Urinary bladder (tissue), 4 donors: Measurements from ENCODE around the gene DPEP2. TPM values are rescaled to one million over a fixed set of nuclear protein-coding genes. Genes with fewer than 3 reads are reported as not detected.

ENCODE experiments used
- DNase-seq: peaks from one replicate; pipeline ENCODE4 v3.0.0-alpha.2; 2015; ENCODE audit errors: extremely low spot score
- H3K27ac ChIP-seq: one replicate; pipeline ENCODE4 v1.5.1; 2013; ENCODE audit warnings: low read depth, mild to moderate bottlenecking, moderate library complexity
- H3K36me3 ChIP-seq: one replicate; pipeline ENCODE4 v1.6.1; 2013; ENCODE audit warnings: mild to moderate bottlenecking, moderate library complexity; ENCODE audit not compliant: insufficient read depth
- H3K4me1 ChIP-seq: one replicate; pipeline ENCODE4 v1.6.1; 2013; ENCODE audit warnings: mild to moderate bottlenecking, moderate library complexity; ENCODE audit not compliant: insufficient read depth
- H3K4me3 ChIP-seq: one replicate; pipeline ENCODE4 v1.5.1; 2013; ENCODE audit warnings: low read depth, low read length
- WGBS: extraction: QIAGEN DNeasy Blood & Tissue Kit; methylation state at CpG from one replicate; pipeline ENCODE4 v1.1.7; 2013; 5-methylcytosine and 5-hydroxymethylcytosine counted together
- polyA plus RNA-seq: library from polyadenylated mRNA; stranded (reverse); fragments of 200-250 nt; gene quantifications from one replicate; pipeline ENCODE4 v1.2.3, GENCODE V29; 2013
- total RNA-seq: library from RNA; depleted of rRNA; stranded (reverse); fragments of >200 nt; gene quantifications from one replicate; pipeline ENCODE4 v1.2.3, GENCODE V29; 2014
- donor health status: healthy with polysubstance abuse.
- donor health status: healthy.

DPEP2 gene
- total and polyA plus RNA-seq, 2 donors, result 2.3 to 2.5 TPM

- no peak for DNase-seq
- H3K4me3 ChIP-seq, result no peak overlapping the region
- H3K4me1 ChIP-seq, result no peaks in the 10 kb centered on the region
- H3K27ac ChIP-seq, result no peak overlapping the region
- H3K36me3 ChIP-seq, result peaks cover 3% of the 10 kb centered on the region
- 90% methylated on average over 28 of the region's 28 CpGs for whole genome bisulfite sequencing
Observed at GRCh38 chr16:67946966-67947558, 52.2 kb downstream of the DPEP2 start.

- no peak overlapping the region for H3K4me3 ChIP-seq
- H3K36me3 ChIP-seq, result peaks cover 3% of the 10 kb centered on the region
- 95% methylated on average over 20 of the region's 20 CpGs for WGBS
- no peak for DNase-seq
- H3K27ac ChIP-seq, result no peak overlapping the region
- no peaks in the 10 kb centered on the region for H3K4me1 ChIP-seq
Observed at GRCh38 chr16:67946128-67946569, 53.1 kb downstream of the DPEP2 start.

DNA sequence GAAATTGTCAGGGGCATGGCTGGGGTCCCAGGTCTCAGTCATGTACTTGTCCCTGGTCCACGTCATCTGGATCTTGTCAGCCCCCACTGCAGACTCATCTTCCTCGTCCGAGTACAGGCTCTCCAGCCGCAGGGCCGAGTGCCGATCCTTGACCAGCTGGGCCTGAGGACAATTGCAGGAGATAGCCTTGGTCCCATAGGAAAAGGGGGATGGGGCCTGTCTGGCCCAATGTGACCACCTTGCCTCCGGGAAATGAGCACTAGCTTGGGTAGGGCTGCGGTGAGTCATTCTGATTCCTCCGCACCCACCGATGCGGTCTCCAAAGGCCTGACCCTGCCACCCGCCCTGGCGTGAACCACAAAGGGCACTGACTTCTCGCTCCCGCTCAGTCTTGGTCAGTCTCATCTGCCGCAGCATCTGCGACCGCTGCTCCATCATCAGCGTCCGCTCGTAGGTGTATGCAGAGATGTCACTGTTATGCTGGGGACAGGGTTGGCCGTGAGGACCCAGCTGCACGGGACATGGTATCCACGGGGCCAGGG lies 53.8 kb downstream of the DPEP2 start:
- H3K36me3 ChIP-seq, result peaks cover 3% of the 10 kb centered on the region
- no peaks in the 10 kb centered on the region for H3K4me1 ChIP-seq
- no peak overlapping the region for H3K4me3 ChIP-seq
- H3K27ac ChIP-seq, result no peak overlapping the region
- DNase-seq, result no peak
- 82% methylated on average over 24 of the region's 24 CpGs for WGBS

- H3K4me3 ChIP-seq, result no peak overlapping the region
- H3K36me3 ChIP-seq, result peaks cover 3% of the 10 kb centered on the region
- 85% methylated on average over 24 of the region's 24 CpGs for WGBS
- H3K4me1 ChIP-seq, result no peaks in the 10 kb centered on the region
- peak overlapping the region; percentile 63 for H3K27ac ChIP-seq
- no peak for DNase-seq
Observed at GRCh38 chr16:67944690-67945391, 54.4 kb downstream of the DPEP2 start.

- no peak for DNase-seq
- H3K27ac ChIP-seq, result peak within 1 kb of the TSS; percentile 69
- no peak within 1 kb of the TSS for H3K4me3 ChIP-seq
- peaks cover 3% of the 10 kb centered on the region for H3K36me3 ChIP-seq
- H3K4me1 ChIP-seq, result no peaks in the 10 kb centered on the region
- WGBS, result 39% methylated on average over 23 of the region's 23 CpGs
Observed at GRCh38 chr16:67943619-67944504, 55.4 kb downstream of the DPEP2 start, which contains the start of gene LCAT. Gene LCAT, minus strand, starts transcription at chr16:67944120. Its CDS starts 19 bp downstream, at chr16:67944101.

- WGBS, result 85% methylated on average over 6 of the region's 6 CpGs
- H3K27ac ChIP-seq, result no peak overlapping the region
- no peak overlapping the region for H3K4me3 ChIP-seq
- H3K36me3 ChIP-seq, result peaks cover under 1% of the 10 kb centered on the region
- H3K4me1 ChIP-seq, result no peaks in the 10 kb centered on the region
- DNase-seq, result no peak
Observed at GRCh38 chr16:67943256-67943618, 56.0 kb downstream of the DPEP2 start.

DNA sequence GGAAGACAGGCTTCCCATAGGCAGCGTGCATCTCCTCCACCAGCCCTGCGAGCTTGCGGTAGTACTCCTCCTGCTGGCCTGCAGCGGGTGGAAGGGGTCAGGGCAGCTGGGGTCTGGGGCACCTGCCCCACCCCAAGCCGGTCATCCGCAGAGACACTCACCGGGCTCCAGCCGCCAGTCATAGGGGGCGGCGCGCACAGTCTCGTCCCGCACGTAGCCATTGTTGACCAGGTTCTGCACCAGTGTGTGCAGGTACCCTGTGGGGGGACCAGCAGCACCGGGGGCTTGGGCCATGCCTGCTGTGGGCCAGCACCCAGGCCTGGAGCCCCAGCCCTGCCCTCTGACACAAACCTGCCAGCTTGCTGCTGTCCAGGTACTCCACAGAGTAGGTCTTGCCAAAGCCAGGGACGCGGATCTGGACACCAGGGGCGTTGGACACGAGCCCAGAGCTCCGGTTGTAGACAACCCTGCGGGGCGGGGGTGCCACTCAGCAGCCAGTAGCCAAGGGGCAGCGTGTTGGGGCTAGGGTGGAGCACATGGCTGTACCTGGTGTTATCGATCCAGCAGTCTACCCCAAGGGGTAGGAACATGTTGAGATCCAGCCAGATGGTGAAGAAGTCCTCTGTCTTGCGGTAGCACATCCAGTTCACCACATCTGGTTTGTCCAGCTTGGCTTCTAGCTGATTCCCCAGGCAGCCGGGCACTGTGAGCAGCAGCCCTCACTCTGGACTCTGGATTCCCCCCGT lies 56.6 kb downstream of the DPEP2 start:
- Histone ChIP-seq H3K36me3 (no peaks in the 10 kb centered on the region), H3K27ac (no peak overlapping the region), H3K4me3 (no peak overlapping the region), H3K4me1 (no peaks in the 10 kb centered on the region)
- no peak for DNase-seq
- 83% methylated on average over 27 of the region's 27 CpGs for WGBS

DNA sequence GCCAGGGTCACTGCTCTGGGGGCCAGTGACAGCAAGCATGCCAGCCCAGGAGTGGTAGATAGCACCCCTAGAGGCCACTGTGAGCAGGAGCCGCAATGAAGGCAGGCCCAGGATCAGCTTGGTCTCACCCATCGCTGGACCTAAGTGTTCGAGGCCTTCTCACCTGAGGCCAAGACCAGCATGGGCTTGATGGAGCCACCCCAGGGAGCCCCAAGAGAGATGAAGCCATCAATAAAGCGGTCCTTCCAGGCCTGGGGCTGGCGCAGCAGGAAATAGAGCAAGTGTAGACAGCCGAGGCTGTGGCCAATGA lies 57.1 kb downstream of the DPEP2 start:
- no peak overlapping the region for H3K27ac ChIP-seq
- no peaks in the 10 kb centered on the region for H3K4me1 ChIP-seq
- DNase-seq, result no peak
- no peaks in the 10 kb centered on the region for H3K36me3 ChIP-seq
- 76% methylated on average over 6 of the region's 6 CpGs for WGBS
- no peak overlapping the region for H3K4me3 ChIP-seq

DNA sequence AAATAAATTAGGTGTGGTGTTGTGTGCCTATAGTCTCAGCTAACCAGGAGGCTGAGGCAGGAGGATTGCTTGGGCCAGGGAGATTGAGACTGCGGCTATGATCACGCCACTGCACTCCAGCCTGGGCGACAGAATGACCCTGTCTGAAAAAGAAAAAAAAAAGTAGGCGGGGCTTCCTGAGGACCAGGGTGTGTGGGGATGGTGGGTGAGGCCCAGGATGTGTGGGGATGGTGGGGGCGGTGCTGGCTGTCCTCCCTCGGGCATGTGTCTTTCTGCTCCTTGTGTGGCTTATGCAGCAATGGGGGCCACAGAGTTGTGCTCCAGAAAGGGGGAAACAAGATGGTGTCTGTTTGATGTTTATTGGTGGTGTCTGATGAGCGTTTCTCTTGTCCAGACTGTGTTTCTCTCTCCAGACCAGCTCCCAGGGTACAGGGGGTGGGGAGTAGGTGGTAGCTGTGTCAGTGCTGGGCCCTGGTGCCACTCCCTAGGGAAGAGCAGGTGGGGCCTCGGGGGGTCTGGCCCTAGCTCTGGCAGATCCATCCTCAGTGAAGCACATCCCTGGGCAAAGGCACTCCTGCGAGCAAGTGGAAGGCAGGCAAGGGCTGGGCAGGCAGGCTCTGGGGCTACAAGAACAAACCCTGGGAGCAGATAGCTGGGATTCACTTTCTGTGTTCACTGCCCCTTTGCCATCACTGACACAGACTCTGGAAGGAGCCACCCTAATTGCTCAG lies 57.6 kb downstream of the DPEP2 start:
- no peak overlapping the region for H3K27ac ChIP-seq
- 79% methylated on average over 9 of the region's 9 CpGs for WGBS

DNA sequence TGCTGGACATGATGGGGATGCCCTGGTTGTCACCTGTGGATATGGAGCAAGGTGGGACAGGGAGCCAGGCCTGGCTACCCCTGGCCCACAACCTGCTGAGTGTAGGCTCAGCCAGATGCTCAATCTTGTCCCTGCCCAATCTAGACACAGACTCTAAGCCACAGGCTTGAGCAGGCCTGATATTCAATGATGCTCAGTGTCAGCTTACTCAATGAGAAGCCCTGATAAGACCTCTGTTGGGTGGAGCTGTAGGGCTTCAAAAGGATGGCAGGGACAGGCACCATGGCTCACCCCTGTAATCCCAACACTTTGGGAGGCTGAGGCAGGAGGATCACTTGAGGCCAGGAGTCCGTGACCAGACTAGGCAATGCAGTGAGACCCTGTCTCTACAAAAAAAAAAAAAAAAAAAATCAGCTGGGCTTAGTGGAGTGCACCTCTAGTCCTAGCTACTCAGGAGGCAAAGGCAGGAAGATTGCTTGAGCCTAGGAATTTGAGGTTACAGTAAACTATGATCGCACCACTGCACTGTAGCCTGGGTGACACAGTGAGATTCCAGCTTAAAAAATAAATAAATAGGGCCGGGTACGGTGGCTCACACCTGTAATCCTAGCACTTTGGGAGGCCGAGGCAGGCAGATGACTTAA lies 58.7 kb downstream of the DPEP2 start:
- Histone ChIP-seq H3K4me1 (no peaks in the 10 kb centered on the region), H3K36me3 (no peaks in the 10 kb centered on the region), H3K27ac (no peak overlapping the region), H3K4me3 (no peak overlapping the region)
- no peak for DNase-seq
- 88% methylated on average over 5 of the region's 5 CpGs for WGBS

More for the DNA sequence above, 57.6 kb downstream of the DPEP2 start:
- no peak for DNase-seq
- Histone ChIP-seq H3K36me3 (no peaks in the 10 kb centered on the region), H3K4me1 (no peaks in the 10 kb centered on the region), H3K4me3 (no peak overlapping the region)

GRCh38 chr16:67939507-67940445 lies 59.5 kb downstream of the DPEP2 start:
- WGBS, result 78% methylated on average over 33 of the region's 33 CpGs
- no peaks in the 10 kb centered on the region for H3K36me3 ChIP-seq

More at GRCh38 chr16:67939507-67940445, 59.5 kb downstream of the DPEP2 start:
- Histone ChIP-seq H3K4me1 (no peaks in the 10 kb centered on the region), H3K4me3 (no peak overlapping the region), H3K27ac (no peak overlapping the region)
- DNase-seq, result no peak
